Stimulated activated CD4-positive, alpha-beta T cell treated with anti-CD3 and anti-CD28 coated beads, Interleukin-12 subunit alpha, Interleukin-12 subunit beta, amount 100 ng/mL, for 4 hours (primary cell): ENCODE measurements around the gene NBEA.
"Not testable (repeated sequence)": the region's sequence is repeated elsewhere in the genome, so short reads cannot be mapped to it uniquely, and the experiment has no call there.

Experiments used
- DNase-seq: peaks from one replicate; pipeline ENCODE4 v3.0.0-alpha.2; 2020

NBEA gene

DNA sequence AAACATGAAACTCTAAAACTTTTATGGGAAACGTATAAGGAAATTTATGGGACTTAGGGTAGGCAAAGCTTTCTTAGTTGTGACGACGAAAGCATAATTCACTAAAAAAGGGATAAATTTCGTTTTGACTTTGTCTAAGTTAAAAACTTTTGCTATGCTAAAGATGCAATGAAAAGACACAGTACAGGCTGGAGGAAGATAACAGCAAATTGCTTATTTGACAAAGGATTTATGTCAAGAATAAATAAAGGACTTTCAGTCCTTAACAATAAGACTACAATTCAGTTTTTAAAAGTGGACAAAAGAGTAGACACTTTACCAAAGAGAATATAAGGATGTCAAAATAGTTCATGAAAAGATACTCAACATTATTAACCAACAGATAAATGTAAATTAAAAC is 150.2 kb downstream of the NBEA start:
- no peak for DNase-seq

DNA sequence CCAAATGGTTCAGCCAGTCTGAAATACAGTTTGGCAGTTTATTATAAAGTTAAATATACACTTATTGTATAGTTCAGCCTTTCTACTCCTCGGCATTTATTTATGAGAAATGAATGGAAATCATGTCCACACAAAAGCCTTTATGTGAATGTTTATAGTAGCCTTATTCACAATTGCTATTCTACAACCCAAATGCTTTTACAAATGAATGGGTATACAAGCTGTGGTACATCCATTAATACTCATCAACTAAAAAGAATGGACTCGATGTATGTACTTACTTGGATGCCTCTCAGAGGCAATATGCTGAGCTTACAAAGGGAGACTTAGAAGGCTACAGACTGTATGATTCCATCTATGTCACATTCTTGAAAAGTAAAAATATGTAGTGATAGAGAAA is 150.7 kb downstream of the NBEA start:
- DNase-seq = no peak

DNA sequence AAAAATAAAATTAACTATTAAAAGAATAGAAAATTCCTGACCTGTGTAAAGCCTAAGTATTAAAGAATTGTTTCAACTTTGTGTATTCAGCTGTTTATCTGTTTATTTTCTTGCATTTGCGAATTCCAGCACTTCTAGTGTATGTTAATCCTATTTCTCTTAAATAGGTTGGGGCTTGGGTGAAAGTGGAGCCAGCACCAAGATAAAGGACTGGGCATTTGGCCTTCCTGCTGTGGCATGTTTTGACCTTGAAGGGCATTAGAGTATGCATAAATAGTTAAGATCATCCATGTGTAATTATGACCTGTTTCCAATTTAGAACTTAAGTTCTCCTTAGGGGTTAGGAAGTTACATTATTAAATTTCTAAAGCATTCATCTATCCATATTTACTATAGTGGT is 151.3 kb downstream of the NBEA start:
- no peak for DNase-seq

DNA sequence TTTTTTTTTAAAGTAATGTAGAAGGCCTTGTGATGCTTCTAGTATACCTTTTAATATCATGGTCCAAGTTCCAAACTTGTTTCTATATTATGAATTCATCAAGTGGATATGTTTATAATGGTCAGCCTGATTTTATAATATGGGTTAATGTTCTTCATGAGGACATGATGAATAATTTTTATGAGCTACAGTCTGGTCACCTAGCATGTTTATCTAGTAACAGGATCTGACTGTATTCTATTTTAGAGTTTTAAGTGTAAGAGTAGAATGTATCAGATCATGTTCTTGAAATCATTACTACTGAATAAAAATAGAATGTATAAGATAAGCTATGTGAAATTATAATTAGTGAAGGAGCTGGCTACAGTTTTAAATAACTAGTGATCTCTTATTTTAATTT is 164.7 kb downstream of the NBEA start:
- not testable (repeated sequence) for DNase-seq

DNA sequence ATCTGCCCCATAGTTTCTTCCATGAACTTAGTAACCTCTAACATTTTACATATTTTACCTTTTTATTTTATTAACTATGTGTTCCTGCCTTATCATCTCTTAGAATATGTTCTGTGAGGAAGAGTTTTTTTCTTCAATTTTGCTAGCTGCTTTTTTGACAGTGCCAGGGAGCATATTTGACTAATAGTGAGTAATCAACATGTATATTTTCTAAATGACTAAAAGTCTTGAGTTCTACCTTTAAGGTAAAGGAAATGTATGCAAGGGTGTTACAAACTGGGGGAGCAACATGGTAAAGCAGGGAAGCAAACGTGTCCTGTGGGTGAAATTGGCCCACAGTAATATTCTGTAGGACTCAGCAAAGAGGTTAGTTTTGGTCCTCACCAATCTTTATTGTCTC is 165.5 kb downstream of the NBEA start:
- DNase-seq = no peak

DNA sequence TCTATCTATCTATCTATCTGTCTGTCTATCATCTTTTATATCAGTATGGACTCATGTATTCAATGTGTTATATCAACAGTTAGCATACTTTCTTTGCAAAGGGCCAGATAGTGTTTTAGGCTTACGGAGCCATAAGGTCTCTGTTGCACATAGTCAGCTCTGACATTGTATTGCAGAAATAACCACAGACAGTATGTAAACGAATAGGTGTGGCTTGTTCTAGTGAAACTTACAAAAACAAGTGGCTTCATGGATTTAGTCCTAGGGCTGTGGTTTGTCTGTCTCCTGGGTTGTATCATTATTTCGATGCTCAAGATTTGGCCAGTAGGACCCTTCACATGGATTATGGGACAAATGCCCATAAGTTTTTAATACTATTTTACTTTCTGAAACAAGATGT is 171.5 kb downstream of the NBEA start:
- DNase-seq = not testable (repeated sequence)

DNA sequence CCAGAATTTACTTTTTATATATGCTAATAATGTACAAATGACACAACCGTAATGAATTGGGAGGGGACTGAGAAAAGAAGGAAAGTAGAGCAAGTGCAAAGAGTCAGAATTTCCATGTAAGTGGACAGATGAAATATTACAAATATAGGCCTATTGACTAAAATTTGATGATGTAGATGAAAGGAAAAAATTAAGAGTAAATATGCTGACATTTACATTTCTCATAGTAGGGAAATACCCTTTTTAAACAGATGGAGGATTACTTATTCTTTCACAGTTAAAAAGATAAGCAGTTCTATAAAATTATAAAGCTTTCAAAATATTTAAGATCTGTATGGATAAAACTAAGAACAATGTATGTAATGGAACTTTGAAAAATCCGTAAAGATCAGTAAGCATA is 185.4 kb downstream of the NBEA start:
- DNase-seq = no peak

DNA sequence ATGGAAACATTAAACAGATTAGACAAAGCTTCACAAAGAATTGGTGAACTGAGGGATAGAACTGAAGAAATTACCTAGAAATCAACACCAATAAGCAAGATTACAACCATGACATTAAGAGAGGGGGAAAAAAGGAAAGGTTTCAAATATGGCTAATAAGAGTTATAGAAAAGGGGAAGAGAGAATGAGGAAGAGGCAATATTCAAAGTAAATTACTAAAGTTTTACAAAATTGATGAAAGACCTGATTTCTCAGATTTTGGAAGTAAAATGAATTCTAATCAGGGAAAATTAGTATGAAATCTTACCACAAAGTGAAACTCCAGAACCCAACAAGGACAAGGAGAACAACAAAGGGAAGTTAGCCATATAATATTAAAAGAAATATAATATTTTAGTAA is 187.4 kb downstream of the NBEA start:
- no peak for DNase-seq

DNA sequence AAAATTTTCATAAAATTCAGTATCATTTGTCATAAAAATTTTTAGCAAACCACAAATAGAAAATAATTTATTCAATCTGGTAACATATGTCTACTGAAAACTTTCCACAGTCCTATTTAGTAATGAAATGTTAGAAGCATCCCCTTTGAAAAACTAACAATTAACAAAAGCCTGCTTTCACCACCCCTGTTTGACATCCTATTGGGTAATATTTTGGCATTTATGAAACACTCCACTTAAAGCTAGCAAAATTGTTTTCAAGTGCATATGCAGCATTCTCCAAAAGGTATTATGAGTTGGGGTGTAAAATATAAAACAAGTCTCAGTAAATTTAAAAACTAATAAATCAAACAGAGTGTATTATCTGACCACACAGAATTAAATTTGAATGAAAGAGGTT is 189.4 kb downstream of the NBEA start:
- no peak for DNase-seq

DNA sequence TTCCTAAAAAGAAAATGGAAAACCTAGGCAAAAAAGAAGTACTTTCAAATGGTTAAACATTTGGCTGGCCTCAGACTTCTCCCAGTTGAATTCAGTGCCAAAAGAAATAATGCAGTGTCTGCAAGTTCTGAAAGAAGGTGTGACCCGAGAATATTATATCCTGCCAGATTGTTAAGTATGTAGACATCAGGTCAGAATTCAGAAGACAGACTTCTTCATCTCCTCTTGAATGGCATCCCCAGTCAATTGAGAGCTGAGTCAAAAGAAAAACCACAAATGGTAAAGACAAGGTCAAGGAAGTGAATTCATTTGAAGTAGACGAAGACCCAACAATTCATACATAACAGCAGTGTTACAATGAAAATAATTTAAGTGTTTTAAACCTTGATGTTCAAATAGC is 194.5 kb downstream of the NBEA start:
- DNase-seq = no peak

DNA sequence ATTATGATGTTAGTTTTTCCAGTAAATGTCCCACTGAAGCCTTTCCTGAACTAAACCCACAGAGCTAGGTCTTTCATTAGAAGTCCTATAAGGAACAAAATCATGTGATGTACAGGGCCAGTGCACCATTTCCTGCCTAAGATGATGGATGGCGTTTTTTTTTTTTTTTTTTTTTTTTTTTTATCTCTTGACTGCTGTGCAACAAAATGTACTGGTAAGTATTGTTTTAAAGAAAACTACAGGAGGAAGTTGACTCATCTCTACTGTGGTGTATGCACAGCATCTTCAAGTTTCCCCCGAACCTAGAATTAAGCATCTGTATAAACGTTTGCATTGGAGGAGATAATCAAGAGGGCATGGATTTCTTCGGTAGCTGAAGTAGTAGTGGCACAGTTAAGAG is 197.5 kb downstream of the NBEA start:
- DNase-seq = no peak

DNA sequence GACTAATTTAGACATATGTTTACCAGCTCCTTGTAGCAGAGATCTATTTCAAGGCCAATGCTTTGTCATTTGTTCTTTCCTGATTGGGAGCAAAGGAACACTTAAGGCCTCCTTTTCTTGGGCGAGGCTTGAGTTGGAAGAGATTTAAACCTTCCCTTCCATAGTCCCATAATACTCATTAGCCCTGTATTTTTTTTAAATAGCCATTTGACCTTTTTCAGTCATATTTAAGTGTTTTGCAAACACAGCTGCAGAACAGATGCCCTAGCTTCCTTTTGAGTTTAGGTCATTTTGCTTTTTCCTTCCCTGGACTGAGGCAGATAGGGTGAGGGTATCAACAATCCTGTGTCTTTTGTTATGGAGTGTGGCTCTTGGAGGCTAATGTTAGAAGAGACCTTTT is 198.3 kb downstream of the NBEA start:
- DNase-seq = no peak

DNA sequence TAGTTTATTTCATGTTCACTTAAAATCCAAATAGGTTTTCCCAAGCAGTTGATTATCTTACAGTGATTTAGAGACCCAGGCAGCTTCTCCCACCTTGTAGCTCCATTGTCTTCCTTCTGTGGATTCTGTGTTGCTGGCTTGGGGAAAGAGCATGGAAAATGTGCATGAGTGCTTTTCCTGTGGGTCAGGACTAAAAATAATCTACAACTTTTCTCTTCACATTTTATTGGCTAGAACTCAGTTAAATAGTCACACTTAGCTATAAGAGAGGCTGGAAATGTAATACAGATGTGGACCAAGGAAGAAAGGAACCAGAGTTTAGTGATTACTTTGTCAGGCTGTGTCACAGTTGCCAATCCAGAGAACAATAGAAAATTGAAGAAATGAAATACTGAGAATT is 198.8 kb downstream of the NBEA start:
- DNase-seq = no peak

DNA sequence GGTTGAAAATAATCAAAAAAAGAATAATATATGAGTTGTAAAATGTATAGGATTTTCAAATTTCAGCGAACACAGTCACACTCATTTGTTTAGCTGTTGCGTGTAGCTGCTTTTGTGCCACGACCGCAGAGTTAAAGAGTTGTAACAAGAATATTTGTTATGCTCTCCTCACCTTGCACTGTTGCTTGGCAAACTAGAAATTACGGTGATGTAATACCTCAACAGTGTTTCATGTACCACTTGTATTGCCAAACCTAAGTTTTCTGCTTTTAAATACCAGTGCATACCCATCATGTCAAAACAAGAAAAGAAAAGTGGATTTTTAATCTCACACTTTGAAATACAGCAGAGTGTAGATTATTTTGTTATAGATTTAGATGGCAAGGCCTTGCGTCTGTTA is 201.1 kb downstream of the NBEA start:
- DNase-seq = no peak

DNA sequence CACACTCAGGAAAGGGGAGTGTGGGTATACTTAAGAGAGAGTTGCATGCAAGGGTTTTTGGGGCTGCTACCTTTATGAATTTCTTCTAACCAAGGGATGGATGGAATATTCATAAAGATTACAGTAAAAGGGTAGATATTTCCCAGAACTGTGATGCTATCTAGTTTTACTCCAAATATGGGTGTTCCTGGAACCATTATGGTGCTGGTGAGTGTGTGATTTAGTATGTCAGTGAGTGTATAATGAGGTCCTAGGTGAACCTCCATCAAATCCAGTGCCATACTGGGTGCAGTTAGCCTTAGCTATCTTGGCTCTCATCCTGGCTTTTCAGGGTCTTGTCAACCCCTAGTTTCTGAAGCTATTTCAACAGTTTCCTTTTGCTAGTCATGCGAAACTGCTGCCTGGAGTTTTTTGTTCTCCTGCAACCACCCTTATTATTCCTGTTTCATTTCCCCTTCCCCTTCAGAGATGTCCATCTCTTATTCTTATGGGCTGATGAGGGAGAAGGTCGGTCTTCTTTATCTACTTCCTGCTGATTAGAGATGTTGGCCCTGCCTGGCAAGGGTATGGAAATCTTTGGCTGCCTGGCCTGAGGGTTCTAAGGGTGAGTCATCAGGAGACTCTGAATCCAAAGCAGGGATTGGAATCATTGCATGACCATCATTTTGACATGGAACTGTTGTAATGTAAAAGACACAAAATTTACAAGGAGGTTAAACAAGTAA is 202.3 kb downstream of the NBEA start:
- DNase-seq = no peak

DNA sequence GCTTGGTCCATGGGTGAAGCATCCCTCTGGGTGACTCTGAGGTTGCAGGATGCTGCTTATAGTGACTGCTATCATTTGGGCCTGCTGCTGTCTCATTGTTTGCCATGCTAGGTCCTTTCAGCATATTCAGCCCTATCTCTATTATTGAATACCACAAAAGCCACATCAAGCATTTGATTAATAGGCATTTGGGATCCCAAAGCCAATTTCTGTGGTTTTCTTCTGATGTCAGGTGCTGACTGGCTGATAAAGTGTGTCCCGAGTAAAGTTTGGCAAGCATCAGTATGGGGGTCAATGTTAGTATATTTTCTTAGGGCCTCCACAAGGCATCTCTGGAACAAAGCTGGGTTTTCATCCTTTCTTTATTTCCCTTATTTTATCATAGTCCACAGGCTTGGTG is 204.6 kb downstream of the NBEA start:
- DNase-seq = no peak

DNA sequence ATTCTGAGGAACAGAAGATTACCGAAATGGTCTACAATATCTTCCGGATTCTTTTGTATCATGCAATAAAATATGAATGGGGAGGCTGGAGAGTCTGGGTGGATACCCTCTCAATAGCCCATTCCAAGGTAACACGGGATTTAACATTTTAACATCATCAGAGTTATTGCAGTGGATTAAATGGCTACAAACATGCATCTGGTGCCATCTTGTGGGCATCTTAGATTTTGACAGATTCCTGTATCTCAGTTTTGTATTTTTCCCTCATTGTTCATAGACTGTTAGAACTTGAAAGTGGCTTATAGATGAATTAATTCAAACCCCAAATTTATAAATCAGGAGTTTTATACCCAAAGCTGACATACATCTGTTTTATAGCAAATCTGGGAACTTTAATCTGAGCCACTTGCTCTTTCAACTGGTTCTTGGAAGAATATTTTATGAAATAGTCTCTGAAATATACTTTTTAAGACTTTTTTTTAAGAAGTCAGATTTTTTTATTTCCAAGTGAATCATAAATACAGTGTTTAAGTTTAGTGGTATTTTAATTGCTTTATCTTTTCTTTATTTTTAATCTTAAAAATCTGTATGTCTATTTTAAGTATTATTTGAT is 215.2 kb downstream of the NBEA start:
- no peak for DNase-seq

DNA sequence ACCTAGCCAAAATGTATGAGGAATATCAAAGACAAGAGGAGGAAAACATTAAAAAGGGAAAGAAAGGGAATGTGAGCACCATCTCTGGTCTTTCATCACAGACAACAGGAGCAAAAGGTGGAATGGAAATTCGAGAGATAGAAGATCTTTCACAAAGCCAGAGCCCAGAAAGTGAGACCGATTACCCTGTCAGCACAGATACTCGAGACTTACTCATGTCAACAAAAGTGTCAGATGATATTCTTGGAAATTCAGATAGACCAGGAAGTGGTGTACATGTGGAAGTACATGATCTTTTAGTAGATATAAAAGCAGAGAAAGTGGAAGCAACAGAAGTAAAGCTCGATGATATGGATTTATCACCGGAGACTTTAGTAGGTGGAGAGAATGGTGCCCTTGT is 217.0 kb downstream of the NBEA start:
- DNase-seq = no peak

DNA sequence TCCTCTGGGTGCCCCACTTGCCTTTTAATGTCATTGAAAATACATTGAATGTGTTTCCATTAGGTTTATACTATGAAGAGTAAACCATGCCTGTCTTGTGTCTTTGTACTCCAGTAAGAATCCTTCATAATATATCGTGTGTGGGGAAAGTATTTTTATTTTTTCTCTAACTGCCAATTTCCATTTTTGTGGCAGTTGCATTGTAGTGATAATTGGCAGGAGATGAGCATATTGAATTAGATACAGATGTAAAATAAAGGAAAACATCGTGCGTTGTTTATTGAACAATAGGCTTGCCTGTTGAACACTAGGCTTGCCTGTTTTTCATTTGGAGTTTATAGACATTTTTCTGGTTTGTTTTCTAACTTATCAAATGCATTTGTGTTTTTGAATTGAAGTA is 218.8 kb downstream of the NBEA start:
- no peak for DNase-seq

DNA sequence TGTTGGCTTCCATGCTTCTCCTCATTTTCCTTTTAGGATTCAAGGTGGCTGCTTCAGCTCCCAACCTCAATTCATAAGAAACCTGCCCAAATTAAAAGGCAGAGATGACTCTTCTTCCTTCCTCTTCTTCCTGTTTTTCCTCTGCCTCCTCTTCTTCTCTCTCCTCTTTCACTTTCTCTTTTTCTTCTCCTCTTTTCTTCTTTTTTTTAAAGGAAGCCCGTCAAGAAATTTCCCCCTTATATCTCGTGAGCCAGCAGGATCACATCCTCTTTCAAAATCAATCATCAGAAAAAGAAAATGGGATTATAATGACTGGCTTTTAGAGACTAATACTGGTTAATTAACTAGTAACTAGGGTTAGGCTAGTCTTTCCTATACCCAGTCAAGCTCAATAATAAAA is 220.3 kb downstream of the NBEA start:
- DNase-seq = no peak

DNA sequence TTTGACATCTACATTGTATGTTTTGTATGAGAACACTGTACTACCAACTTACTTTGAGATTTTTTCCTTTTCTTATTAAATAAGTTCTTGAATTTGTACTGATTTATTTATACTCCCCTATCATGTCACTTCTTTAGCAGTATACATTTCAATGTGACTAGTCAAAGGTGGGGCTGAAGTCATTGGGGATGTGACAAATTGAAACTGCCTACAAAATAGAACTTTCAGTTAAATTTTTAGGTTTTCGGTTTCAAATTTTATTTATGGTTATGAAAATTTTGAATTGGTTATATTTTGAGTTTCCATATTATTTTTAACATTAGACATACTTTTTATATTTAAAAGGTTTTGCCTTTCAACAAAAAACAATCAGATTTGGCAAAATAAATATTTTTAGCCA is 221.6 kb downstream of the NBEA start:
- no peak for DNase-seq

DNA sequence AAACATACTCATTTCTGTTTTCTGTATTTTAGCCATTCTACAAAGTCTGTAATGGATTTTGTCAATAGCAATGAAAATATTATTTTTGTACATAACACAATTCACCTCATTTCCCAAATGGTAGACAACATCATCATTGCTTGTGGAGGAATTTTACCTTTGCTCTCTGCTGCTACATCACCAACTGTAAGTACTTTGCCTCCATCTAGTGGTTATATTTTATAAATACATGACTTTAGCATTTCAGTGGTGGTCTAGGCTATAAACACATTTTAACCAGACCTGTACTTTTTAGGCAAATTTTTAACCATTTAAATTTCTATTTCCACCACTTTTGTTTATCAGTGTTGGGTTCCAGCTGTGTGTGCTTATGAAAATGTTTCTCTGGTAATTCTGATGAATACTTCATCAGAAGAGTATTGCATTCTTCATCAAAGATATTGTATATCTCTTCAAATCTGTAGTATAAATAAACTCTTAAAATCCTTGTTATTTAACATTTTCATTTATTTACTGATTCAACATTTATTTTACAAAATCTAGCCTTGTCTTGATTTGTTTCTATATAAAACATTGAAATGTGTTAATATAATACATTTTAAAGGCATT is 222.4 kb downstream of the NBEA start:
- DNase-seq = no peak

DNA sequence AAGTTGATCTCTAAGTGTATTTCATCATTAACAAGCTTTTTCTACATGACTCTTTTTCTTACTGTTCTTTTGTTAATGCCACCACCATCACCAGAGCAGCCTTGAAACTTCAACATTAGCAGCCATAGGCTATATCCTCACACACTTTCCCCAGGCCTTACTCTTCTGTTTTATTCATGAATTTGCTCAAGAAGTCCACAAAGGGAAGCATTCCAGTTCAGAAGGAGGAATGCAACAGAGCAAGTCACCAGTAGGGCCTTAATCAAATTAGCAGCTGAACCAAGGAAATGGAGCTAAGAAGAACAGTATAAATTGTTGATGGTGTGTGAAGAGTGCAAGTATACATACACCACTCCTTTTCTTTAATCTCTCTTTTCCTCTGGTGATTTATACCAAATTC is 223.1 kb downstream of the NBEA start:
- no peak for DNase-seq

DNA sequence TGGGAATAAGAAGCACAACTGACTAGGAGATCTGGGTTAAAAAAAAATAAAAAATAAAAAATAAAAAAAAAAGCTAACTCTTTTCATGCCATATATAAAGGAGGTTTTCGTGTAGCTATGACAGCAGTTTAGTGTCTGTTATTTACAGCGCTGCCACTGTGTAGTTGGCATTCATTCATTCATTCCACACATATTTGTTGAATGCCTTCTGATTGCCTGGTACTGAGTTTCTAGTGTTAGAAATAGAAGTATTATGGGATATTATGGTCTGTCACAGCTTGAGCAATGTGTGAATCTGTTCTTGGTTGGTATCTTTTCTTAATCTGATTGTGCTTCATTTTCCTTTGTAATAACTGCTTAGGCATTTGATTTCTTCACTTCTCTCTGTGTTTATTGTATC is 237.4 kb downstream of the NBEA start:
- DNase-seq = no peak
